GM12891 (cell line): Measurements from ENCODE around the gene ST7.
A peak's percentile ranks its signal among the peaks of the same experiment; 100 is the strongest.

ENCODE experiments used
- DNase-seq: peaks from one replicate; pipeline ENCODE4 v3.0.0; 2011; ENCODE audit warnings: low spot score; ENCODE audit not compliant: insufficient read length
- FAIRE-seq: peaks from 2 replicates; lab custom pipeline; 2011; peaks lifted over from hg19 to GRCh38; lab: Jason Lieb, UNC
- PAX5 ChIP-seq: IDR thresholded peaks from 2 replicates; pipeline ENCODE4 v1.6.1; 2011; ENCODE audit warnings: low read length, moderate library complexity, mild to moderate bottlenecking; ENCODE audit not compliant: insufficient read depth, severe bottlenecking
- POLR2A ChIP-seq: IDR thresholded peaks from 2 replicates; pipeline ENCODE4 v1.6.1; 2011; ENCODE audit warnings: low read depth, low read length, control low read depth
- POLR2AphosphoS5 ChIP-seq: IDR thresholded peaks from 2 replicates; pipeline ENCODE4 v1.6.1; 2011; ENCODE audit warnings: low read depth, low read length, control low read depth
- POU2F2 ChIP-seq: IDR thresholded peaks from 2 replicates; pipeline ENCODE4 v1.6.1; 2011; ENCODE audit warnings: low read depth, mild to moderate bottlenecking, control low read depth, low read length, moderate library complexity
- SPI1 ChIP-seq: IDR thresholded peaks from 2 replicates; pipeline ENCODE4 v1.6.1; 2011; ENCODE audit warnings: low read depth, low read length, control low read depth
- TAF1 ChIP-seq: IDR thresholded peaks from 2 replicates; pipeline ENCODE4 v1.6.1; 2011; ENCODE audit warnings: low read depth, low read length, control low read depth

The ST7 gene

DNA sequence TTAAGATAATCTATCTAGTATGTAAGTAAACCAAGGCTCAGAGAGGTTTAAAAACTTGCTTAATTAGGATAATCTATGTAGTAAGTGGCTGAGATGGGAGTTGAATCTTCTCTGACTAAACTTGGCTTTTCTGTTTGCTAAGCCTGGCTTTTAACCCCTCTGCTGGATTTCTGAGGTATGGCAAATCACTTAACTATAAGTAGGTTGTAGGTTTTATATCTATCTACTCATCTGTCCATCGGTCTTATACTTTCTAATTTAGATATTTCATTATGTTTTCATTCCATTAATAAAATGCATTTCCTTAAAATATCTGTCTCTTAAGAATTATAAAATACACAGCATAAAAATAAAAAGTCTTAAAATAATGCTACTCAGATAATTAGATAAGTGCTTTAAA, 59.4 kb downstream of the ST7 start:
- DNase-seq (no peak), FAIRE-seq (no peak)
- TF ChIP-seq TAF1 (no peak), POU2F2 (no peak), SPI1 (no peak), POLR2A (no peak), PAX5 (no peak), POLR2AphosphoS5 (no peak)

DNA sequence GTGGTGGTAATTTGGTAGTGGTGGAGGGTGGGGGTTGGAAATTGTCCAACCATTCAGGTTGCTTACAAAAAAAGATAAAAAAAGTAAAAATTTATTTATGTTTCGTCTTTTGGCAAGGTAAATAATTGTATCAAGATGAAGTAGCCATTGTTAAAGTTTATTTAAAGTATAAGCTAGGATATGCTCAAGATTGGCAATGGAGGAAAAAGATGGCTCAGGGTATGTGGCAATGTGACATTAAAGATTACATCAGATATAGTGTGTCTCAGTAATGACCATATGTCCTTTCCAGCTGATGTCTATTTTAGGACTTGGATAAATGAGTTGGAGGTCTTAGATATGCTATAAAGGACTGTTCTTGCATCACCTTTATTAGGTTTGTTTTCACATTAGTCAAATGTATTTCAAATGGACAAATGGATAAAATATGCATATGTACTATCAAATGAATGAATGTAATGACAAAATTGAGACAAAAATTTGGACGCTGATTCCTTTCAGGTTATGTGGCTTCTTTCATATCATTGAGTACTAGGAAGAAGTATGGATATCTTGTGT, 60.9 kb downstream of the ST7 start:
- DNase-seq: no peak
- TF ChIP-seq SPI1 (no peak), TAF1 (no peak), POLR2AphosphoS5 (no peak), PAX5 (no peak), POLR2A (no peak), POU2F2 (no peak)
- no peak for FAIRE-seq

DNA sequence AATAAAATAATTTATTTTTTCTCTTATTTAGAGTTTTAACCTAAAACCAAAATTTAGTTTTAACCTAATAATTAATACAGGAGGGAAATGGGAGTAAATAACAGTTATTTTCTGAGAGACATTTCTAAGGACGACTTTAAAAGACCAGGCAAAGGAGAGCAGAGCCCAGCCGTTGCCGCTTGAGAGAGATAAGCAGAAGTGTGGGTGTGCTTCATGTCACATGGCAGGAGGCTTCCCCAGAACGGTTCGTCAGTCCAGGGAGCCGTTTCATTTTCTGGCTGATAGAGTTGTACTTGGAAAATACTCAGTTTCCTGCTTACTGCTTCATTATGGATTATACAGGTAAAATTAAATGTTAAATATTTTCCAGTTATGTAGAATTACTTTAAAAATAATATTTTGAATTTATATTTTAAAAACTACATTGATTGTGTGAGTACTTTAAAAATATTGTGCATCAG, 61.4 kb downstream of the ST7 start:
- TF ChIP-seq SPI1 (peak; percentile 81), POU2F2 (no peak), TAF1 (peak; percentile 76), POLR2A (peak; percentile 79), PAX5 (no peak), POLR2AphosphoS5 (0 out of 2 replicates have a peak, but pooled peaks have one; percentile 54)
- DNase-seq: no peak
- FAIRE-seq: peak; percentile 91

DNA sequence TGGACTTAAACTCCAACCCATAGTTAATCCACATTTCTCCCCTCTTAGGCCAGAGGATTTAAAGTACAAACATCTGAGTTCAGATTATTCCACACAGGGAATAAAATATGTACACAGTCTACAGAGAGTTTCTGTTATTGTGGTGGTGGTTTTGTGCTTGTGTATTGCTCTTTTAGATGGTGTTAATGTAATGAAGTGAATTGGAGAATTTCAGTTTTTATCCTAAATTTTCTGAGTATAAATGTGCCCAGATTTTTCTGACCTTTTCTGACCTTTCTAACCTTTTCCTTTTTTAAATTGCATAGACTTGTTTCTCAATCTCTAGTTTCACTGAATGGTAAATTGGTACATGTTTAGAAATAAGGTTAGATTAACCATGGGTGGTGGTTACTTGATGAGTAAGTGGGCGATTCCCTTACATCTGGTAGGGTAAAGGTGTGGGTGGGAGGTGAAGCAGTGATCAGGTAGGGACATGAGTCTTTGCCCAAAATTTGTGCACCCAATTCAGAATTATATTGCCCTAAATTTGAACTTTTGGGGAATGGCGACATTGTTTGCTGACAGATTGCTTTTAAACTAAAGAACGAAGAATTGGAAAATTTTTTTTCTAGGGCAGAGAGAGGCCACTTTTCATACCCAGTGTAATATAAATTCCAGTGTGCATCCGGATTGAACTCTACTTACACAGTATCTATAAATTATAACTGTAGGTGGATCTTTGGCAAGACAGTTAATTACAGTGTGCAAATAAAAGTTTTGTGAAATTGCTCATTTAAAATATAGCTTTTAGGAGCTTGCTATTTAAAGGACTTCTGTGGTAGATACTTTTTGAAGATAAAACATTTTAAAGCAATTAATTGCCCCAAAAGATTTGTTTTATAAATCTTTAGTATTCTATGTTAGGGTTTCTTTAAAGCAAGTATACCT, 62.2 kb downstream of the ST7 start:
- TF ChIP-seq POU2F2 (0 out of 2 replicates have a peak, but pooled peaks have one; percentile 23), POLR2AphosphoS5 (no peak)
- FAIRE-seq (peak; percentile 92), DNase-seq (no peak)

DNA sequence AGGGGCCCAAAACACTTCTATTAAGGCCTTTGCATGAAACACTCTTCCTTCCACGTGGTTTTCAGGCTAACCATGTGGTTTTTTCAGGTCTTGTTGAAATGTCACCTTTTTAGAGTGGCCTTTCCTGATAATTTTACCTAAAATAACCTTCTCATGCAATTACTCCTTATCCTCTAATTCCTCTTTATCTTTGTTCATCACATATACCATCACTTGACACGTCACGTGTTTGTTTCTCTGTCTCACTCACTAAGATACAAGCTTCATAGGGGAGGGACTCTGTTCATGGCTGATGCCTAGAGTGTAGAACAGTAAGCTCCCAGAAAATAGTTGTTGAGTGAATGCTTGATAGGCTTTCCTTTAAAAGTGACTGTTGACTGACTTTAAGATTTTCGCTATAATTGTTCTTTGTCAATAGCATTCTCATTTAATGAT, 63.7 kb downstream of the ST7 start:
- FAIRE-seq (peak; percentile 91), DNase-seq (no peak)
- TF ChIP-seq POU2F2: no peak

DNA sequence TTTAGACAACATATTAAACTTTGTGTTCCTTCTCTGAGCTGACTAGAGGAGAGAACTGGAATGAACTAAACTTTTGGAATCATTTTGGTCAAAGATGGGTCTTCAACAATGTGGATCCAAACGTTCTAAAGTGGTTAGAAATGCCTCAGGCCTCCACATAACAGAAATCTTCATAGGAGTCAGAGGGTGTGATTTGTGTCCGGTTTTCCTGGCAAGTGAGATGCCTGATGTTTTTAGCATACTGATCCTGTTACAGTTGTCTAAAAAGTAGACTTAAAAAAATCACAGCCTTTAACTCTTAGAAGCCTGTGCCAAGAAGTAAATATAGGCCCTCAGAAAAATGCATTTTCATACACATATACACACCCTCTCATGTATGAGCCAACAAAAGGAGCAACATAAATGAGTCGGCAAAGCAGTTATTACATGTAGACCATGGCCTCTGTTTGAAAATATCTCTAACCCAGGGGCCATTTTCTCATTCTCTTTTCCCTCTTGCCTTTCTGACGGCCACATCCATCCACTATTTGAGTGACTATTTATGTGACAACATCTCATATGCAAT, 64.5 kb downstream of the ST7 start:
- DNase-seq: no peak
- TF ChIP-seq POU2F2 (no peak), POLR2AphosphoS5 (no peak), SPI1 (no peak), PAX5 (no peak), TAF1 (no peak), POLR2A (no peak)
- FAIRE-seq: peak; percentile 72

DNA sequence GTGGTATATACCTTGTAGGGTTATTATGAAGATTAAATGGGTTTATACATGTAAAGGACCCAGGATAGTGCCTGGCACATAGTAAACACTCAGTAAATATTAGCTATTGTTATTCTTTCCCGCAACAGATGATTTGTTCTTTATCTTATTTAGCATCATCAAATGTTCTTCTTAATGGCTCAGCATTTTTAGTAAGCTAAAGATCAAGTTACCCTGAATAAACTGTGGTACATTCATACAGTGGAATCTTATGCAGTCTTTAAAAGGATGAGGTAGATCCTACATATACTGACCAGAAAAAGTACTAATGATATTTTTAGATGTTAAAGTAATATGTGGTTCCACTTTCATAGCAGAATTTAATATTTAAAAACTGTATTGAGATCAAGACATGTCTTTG, 65.4 kb downstream of the ST7 start:
- FAIRE-seq (no peak), DNase-seq (no peak)
- no peak for TF ChIP-seq POLR2AphosphoS5
- no peak for TF ChIP-seq PAX5
- TF ChIP-seq POU2F2: no peak
- TF ChIP-seq POLR2A: no peak
- no peak for TF ChIP-seq TAF1
- TF ChIP-seq SPI1: no peak

DNA sequence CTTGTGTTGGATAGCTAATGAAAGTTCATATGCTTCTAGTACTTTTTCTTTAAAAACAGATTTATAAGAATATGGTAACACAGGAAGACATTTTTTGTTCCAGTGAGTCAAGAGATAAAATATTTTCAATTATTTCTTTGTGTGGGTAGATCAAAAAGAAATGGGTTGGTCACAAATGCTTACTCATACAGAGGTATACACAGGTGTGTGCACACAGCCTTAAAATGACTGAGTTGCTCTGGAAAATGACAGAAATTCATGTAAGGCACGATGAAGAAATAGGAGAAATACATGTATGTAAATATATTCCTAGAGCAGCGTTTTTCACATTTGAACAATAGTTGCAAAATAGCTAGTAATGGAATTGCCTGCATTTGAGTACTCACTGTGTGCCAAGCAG, 66.0 kb downstream of the ST7 start:
- FAIRE-seq: no peak

DNA sequence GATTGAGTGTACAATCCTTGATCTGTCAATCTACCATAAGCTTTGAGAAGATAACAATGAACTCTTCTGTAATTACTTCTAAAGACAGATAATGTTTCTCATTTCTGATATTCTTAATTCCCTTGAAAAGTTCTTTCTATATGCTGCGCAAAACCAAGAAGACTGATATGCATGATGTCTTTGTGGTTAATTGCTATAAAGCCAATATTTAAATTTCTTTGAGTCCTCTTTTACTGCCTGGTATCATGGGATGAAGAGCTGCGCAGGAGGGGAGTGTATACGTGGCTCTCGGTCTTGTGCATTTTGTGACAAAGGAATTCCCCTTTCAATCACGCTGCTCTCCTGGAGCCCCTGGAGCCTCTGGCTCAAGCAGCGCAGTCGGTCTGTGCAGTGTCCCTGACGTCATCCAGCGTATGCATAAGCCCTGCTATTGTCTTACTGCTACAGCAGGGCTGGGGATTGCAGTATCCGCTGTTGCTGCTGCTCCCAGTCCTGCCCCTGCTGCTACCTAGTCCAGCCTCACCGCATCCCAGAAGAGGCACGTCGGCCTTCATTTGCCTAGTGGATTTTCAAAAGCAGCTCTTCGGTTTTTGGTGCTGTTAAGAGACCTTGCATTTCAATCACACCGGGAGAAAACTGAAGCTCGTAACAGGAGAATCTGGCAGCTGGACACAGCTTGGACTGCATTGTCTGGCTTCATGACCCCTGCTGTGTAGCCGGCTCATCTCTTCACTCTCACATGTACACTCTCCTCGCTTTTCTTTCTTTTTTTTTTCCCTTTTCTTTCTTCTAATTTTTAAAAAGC, 66.7 kb downstream of the ST7 start:
- TF ChIP-seq PAX5 (no peak), TAF1 (no peak)
- DNase-seq (no peak), FAIRE-seq (no peak)

More for the DNA sequence above, 66.0 kb downstream of the ST7 start:
- no peak for DNase-seq
- no peak for TF ChIP-seq PAX5
- TF ChIP-seq POU2F2: no peak
- no peak for TF ChIP-seq POLR2AphosphoS5
- TF ChIP-seq TAF1: no peak
- no peak for TF ChIP-seq POLR2A
- TF ChIP-seq SPI1: no peak

DNA sequence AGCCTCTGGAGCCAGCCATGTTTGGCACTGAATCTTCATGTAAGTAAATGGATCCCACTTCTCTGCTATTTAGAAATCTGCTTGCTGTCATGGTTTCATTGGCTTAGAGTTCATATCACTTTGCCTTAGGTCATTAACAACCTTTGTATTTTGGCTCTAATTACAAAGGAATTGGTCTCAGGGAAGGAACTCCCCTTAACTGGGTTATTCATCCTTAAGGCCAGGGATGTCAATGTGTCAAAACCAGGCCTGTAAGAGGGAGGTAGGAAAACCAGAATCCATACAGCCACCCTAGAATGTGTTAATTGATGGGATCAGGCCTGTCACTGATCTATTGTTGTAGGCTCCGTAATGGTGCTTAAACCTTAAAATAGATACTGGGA, 67.3 kb downstream of the ST7 start:
- no peak for FAIRE-seq
- no peak for TF ChIP-seq TAF1
- no peak for TF ChIP-seq POLR2AphosphoS5
- TF ChIP-seq POLR2A: no peak
- TF ChIP-seq POU2F2: no peak
- no peak for TF ChIP-seq PAX5
- no peak for TF ChIP-seq SPI1
- DNase-seq: no peak
